GM12878 (cell line): ENCODE measurements around the gene HAPLN2. TPM values are rescaled to one million over a fixed set of nuclear protein-coding genes. Genes with fewer than 3 reads are reported as not detected.

Experiments used
- ATAC-seq: fragments of 200-7000 bp; cut with Tn5 transposase; 3 replicates; pipeline ENCODE4 v1.9.1; 2020; ENCODE audit warnings: mild to moderate bottlenecking, moderate library complexity
- BruUV-seq: library from RNA; stranded (reverse); fragments of 400-500 nt; replicated peaks from 2 replicates; lab custom pipeline; 2021; lab: Mats Ljungman, UMichigan
- CTCF ChIA-PET: fragments of 300-600 bp; sonication (Branson Sonifier 250); formaldehyde crosslinking; extraction: SDS; loops from one replicate; lab custom pipeline; 2021; ENCODE audit warnings: inconsistent platforms; lab: Yijun Ruan, JAX
- POLR2A ChIA-PET: fragments of 350-600 bp; formaldehyde crosslinking; extraction: SDS; loops from one replicate; lab custom pipeline; 2021; ENCODE audit warnings: inconsistent platforms; lab: Charles Lee
- RAD21 ChIA-PET: fragments of 300-600 bp; sonication (Branson Sonifier 250); formaldehyde crosslinking; loops from one replicate; lab custom pipeline; 2023; ENCODE audit warnings: antibody characterized with exemption; ENCODE audit not compliant: unreplicated experiment; lab: Charles Lee
- SMC1A ChIA-PET: fragments of 300-600 bp; sonication (Branson Sonifier 250); formaldehyde crosslinking; loops from one replicate; lab custom pipeline; 2023; ENCODE audit not compliant: unreplicated experiment, uncharacterized antibody; lab: Charles Lee
- DNase-seq: peaks from one replicate; pipeline ENCODE4 v3.0.0-alpha.2; 2011; ENCODE audit warnings: low read depth, low spot score
- FAIRE-seq: peaks from 3 replicates; lab custom pipeline; 2011; peaks lifted over from hg19 to GRCh38; lab: Jason Lieb, UNC
- H2AFZ ChIP-seq: 2 replicates; pipeline ENCODE4 v1.6.0; 2011; ENCODE audit warnings: low read depth, low read length, control low read depth; ENCODE audit not compliant: control insufficient read depth
- H3K27ac ChIP-seq: 2 replicates; pipeline ENCODE4 v1.5.1; 2011; ENCODE audit warnings: control low read depth; ENCODE audit not compliant: control insufficient read depth, insufficient read depth
- H3K27me3 ChIP-seq, 2 experiments: replicated peaks in 1 of 2; 2 replicates each; pipeline versions ENCODE4 v1.6.0 to v1.6.1; 2011; ENCODE audit warnings: low read length in 1 of 2; ENCODE audit not compliant: control insufficient read depth in 2 of 2, insufficient read depth in 2 of 2
- H3K36me3 ChIP-seq, 2 experiments: 2 replicates each; pipeline ENCODE4 v1.5.1; 2011; ENCODE audit warnings: low read length in 1 of 2; ENCODE audit not compliant: control insufficient read depth in 2 of 2, insufficient read depth in 2 of 2
- H3K4me1 ChIP-seq: 2 replicates; pipeline ENCODE4 v1.6.1; 2011; ENCODE audit warnings: mild to moderate bottlenecking, low read length, moderate library complexity, mixed read lengths; ENCODE audit not compliant: control insufficient read depth, insufficient read depth
- H3K4me2 ChIP-seq: 2 replicates; pipeline ENCODE4 v1.6.0; 2011; ENCODE audit warnings: control low read depth; ENCODE audit not compliant: control insufficient read depth, insufficient read depth
- H3K4me3 ChIP-seq: fragments of 200-600 bp; sonication (generic); 2 replicates; pipeline ENCODE4 v1.5.1; 2016
- H3K79me2 ChIP-seq: 2 replicates; pipeline ENCODE4 v1.6.0; 2011; ENCODE audit warnings: low read length; ENCODE audit not compliant: control insufficient read depth, insufficient read depth
- H3K9ac ChIP-seq: 2 replicates; pipeline ENCODE4 v1.8.0; 2011; ENCODE audit warnings: low read length, control low read depth, mixed read lengths; ENCODE audit not compliant: control insufficient read depth, insufficient read depth
- H3K9me3 ChIP-seq: replicated peaks from 3 replicates; pipeline ENCODE4 v1.5.1; 2011; ENCODE audit warnings: mild to moderate bottlenecking, low read length; ENCODE audit not compliant: control insufficient read depth, insufficient read depth
- H4K20me1 ChIP-seq: 2 replicates; pipeline ENCODE4 v1.6.0; 2011; ENCODE audit not compliant: control insufficient read depth, insufficient read depth
- ATF2 ChIP-seq: IDR thresholded peaks from 2 replicates; pipeline ENCODE4 v1.6.1; 2012; ENCODE audit warnings: low read length, inconsistent platforms
- BHLHE40 ChIP-seq, 2 experiments: fragments of 450-650 bp in 1 of 2; IDR thresholded peaks; 2 replicates each; pipeline ENCODE4 v1.6.1; 2011 to 2017; ENCODE audit warnings: low read depth in 2 of 2, borderline replicate concordance in 1 of 2, improper control_type of control experiment in 1 of 2, low read length in 1 of 2, mild to moderate bottlenecking in 1 of 2
- CHD2 ChIP-seq: IDR thresholded peaks from 2 replicates; pipeline ENCODE4 v1.6.1; 2011; ENCODE audit warnings: low read depth, low read length, improper control_type of control experiment, borderline replicate concordance
- E2F4 ChIP-seq: IDR thresholded peaks from 2 replicates; pipeline ENCODE4 v1.6.1; 2012; ENCODE audit warnings: low read depth, low read length, improper control_type of control experiment
- KLF5 ChIP-seq: fragments of 450-650 bp; IDR thresholded peaks from 2 replicates; pipeline ENCODE4 v1.6.1; 2014; ENCODE audit warnings: mild to moderate bottlenecking; ENCODE audit not compliant: partially characterized antibody
- SIX5 ChIP-seq: IDR thresholded peaks from 2 replicates; pipeline ENCODE4 v1.6.1; 2011; ENCODE audit warnings: mild to moderate bottlenecking, low read depth, low read length, moderate library complexity; ENCODE audit not compliant: severe bottlenecking
- TCF3 ChIP-seq: IDR thresholded peaks from 2 replicates; pipeline ENCODE4 v1.6.1; 2012; ENCODE audit warnings: low read depth, mild to moderate bottlenecking, low read length, borderline replicate concordance; ENCODE audit not compliant: insufficient read depth
- ZBTB33 ChIP-seq: fragments of 450-650 bp; IDR thresholded peaks from 2 replicates; pipeline ENCODE4 v1.6.1; 2017; ENCODE audit warnings: mild to moderate bottlenecking
- ZNF384 ChIP-seq: IDR thresholded peaks from 2 replicates; pipeline ENCODE4 v1.6.1; 2012; ENCODE audit warnings: low read depth, mild to moderate bottlenecking, low read length, improper control_type of control experiment, borderline replicate concordance
- WGBS: methylation state at CpG from one replicate; pipeline ENCODE4 v1.1.6; 2016; ENCODE audit warnings: low lambda C conversion rate; ENCODE audit not compliant: insufficient replicate concordance, insufficient coverage; ENCODE audit errors: missing lambda C conversion rate; 5-methylcytosine and 5-hydroxymethylcytosine counted together
- in situ Hi-C: fragments of 300-500 bp; cut with MboI; formaldehyde crosslinking; loops from 9 replicates; pipeline ENCODE4 v1.14.3; 2018; ENCODE audit warnings: mixed read lengths
- intact Hi-C: fragments of 100-400 bp; cut with micrococcal nuclease; formaldehyde crosslinking; loops from one replicate; pipeline ENCODE4 v1.14.2; 2022; ENCODE audit not compliant: unreplicated experiment
- polyA plus RNA-seq, 11 experiments: library from polyadenylated mRNA; depleted of rRNA in 4 of 11; unstranded in 6 of 11; stranded (reverse) in 5 of 11; fragments of >200 nt; fragmentation: Nextera tagmentation in 4 of 11; fragmentation: Illumina TruSeq in 1 of 11; extraction: Ambion mirVana in 4 of 11; extraction: Trizol in 1 of 11; gene quantifications; 1 replicate in 1 of 11; 2 replicates in 10 of 11; pipeline versions ENCODE4 v1.2.1 to v1.2.3, GENCODE V29; 2011 to 2016; ENCODE audit warnings: inconsistent platforms in 2 of 11, missing spikeins in 2 of 11, low read depth in 1 of 11
- total RNA-seq, 4 experiments: library from RNA; depleted of rRNA in 3 of 4; stranded (reverse); fragments of >200 nt in 3 of 4; fragmentation: Illumina TruSeq in 1 of 4; extraction: Trizol in 1 of 4; gene quantifications; 2 replicates each; pipeline versions ENCODE4 v1.2.1 to v1.2.3, GENCODE V29; 2013 to 2021

Gene HAPLN2
- total and polyA plus RNA-seq, 10 of the 15 experiments (the other 5 are each of a cell fraction or from before 2014, with no cell fraction given): 0.15 to 0.24 TPM; not detected in 8

GRCh38 chr1:156616463-156616862 is 2.8 kb upstream of the HAPLN2 start:
- no peak overlapping the region for H3K4me2 ChIP-seq
- peaks cover 3 to 8% of the 10 kb centered on the region in 2 experiments; a peak in 3 of 4 replicates for H3K27me3 ChIP-seq
- intact Hi-C loops (no loop called here), in situ Hi-C loops (no loop called here)
- ChIA-PET RAD21 (interaction anchor here (0.8 kb wide), 1 partner anchor 11 kb away, joined by 3 read pairs; no protein-coding TSS in a partner anchor), SMC1A (interaction anchor here (1.0 to 1.1 kb wide), 2 partner anchors 26 to 159 kb away, joined by 3 to 4 read pairs; no protein-coding TSS in a partner anchor), POLR2A (no interaction called here), CTCF (interaction anchor here (1.4 to 3.0 kb wide), 4 partner anchors 8 to 162 kb away, joined by 4 to 19 read pairs (median 6); no protein-coding TSS in a partner anchor)
- no peak for DNase-seq
- BruUV-seq: no TSS peak
- FAIRE-seq: no peak
- 19% methylated on average over 5 of the region's 5 CpGs for WGBS
- no peaks in the 10 kb centered on the region for H4K20me1 ChIP-seq
- no peak overlapping the region for H3K27ac ChIP-seq
- H3K9me3 ChIP-seq: no peaks in the 10 kb centered on the region
- no peak overlapping the region for H2AFZ ChIP-seq
- H3K4me3 ChIP-seq: no peak overlapping the region
- H3K79me2 ChIP-seq: no peaks in the 10 kb centered on the region
- ATAC-seq: no peak
- no peaks in the 10 kb centered on the region for H3K36me3 ChIP-seq
- TF ChIP-seq ATF2 (no peak), KLF5 (no peak)
- H3K4me1 ChIP-seq: no peaks in the 10 kb centered on the region; the same call in 1 of the 2 replicates
- H3K9ac ChIP-seq: no peak overlapping the region

GRCh38 chr1:156619582-156619955 is 354 bp downstream of the HAPLN2 start:
- no peaks in the 10 kb centered on the region for H4K20me1 ChIP-seq
- DNase-seq (no peak), FAIRE-seq (no peak), ATAC-seq (no peak)
- ChIA-PET SMC1A (interaction anchor here (0.8 to 1.3 kb wide), 2 partner anchors 45 to 65 kb away, joined by 3 to 4 read pairs; no protein-coding TSS in a partner anchor), CTCF (interaction anchor here (1.1 to 3.0 kb wide), 15 partner anchors 8 to 241 kb away, joined by 3 to 16 read pairs (median 5); partner anchors contain the start of genes CRABP2 and NTRK1), RAD21 (interaction anchor here (1.1 to 1.2 kb wide), 2 partner anchors 39 to 106 kb away, joined by 3 read pairs; no protein-coding TSS in a partner anchor), POLR2A (no interaction called here)
- H3K9ac ChIP-seq: no peak overlapping the region
- no peak overlapping the region for H3K4me2 ChIP-seq
- no peaks in the 10 kb centered on the region for H3K79me2 ChIP-seq
- intact Hi-C loops (no loop called here), in situ Hi-C loops (no loop called here)
- H3K4me3 ChIP-seq: no peak overlapping the region
- H3K27me3 ChIP-seq: peaks cover 10 to 15% of the 10 kb centered on the region in 2 experiments
- no peaks in the 10 kb centered on the region for H3K9me3 ChIP-seq
- BruUV-seq: no TSS peak
- no peak overlapping the region for H3K27ac ChIP-seq
- H2AFZ ChIP-seq: no peak overlapping the region
- no peaks in the 10 kb centered on the region; the same call in 1 of the 2 replicates for H3K4me1 ChIP-seq
- H3K36me3 ChIP-seq: no peaks in the 10 kb centered on the region
- 2% methylated on average over 6 of the region's 6 CpGs for WGBS
- no peak for TF ChIP-seq E2F4
- TF ChIP-seq SIX5: no peak
- TF ChIP-seq ZBTB33: no peak
- TF ChIP-seq CHD2: no peak
- no peak for TF ChIP-seq TCF3
- no peak for TF ChIP-seq BHLHE40 (IDR thresholded peaks at IDR 0.05; ENCODE audit: borderline replicate concordance in 1 of 2, low read depth in 2 of 2, low read length in 1 of 2)
- TF ChIP-seq ZNF384: no peak
